GM15510 (cell line): ENCODE measurements around the gene SPAG4.

Source experiments
- POLR2A ChIP-seq: IDR thresholded peaks from 3 replicates; pipeline ENCODE4 v1.6.1; 2011; ENCODE audit warnings: borderline replicate concordance; ENCODE audit not compliant: insufficient read length; ENCODE audit errors: extremely low read depth

SPAG4 gene

DNA sequence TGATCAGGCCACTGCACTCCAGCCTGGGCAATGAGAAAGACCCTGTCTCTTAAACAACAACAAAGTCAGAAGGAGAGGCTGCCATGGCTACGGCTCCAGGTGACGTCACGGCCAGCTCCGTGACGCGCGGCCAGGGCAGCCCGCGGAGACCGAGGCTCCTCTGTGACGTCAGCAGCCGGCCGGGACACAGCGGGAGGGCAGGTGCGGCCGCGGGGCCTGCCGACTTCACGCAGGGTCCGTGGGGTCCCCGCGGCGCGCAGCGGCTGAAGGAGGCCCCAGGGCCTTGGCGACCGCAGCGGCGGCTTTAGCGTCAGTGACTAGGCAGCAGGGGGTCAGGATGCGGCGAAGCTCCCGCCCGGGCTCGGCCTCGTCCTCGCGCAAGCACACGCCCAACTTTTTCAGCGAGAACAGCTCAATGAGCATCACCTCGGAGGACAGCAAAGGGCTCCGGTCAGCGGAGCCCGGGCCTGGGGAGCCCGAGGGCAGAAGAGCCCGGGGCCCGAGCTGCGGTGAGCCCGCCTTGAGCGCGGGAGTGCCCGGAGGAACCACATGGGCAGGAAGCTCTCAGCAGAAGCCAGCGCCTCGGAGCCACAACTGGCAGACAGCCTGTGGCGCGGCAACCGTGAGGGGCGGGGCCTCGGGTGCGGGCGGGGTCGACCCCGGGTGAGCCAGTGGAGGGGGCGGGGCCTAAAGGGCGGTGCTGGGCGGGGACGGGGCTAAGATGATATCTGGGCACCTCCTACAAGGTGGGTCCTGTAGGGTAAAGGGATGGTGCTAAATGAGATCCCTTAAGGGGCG is at the start of gene SPAG4:
Gene SPAG4, plus strand, starts transcription at position 163 of the 798 bp plus-strand sequence. Its CDS starts 175 bp downstream, at position 338.
- peak; percentile 77 for TF ChIP-seq POLR2A

- TF ChIP-seq POLR2A, result no peak
Measured at GRCh38 chr20:35568645-35569044, 47.0 kb upstream of the SPAG4 start.

GRCh38 chr20:35571555-35571954 is 44.1 kb upstream of the SPAG4 start:
- TF ChIP-seq POLR2A, result no peak

- no peak for TF ChIP-seq POLR2A
Measured at GRCh38 chr20:35572838-35573237, 42.8 kb upstream of the SPAG4 start.

- no peak for TF ChIP-seq POLR2A
Measured at GRCh38 chr20:35575958-35576357, 39.7 kb upstream of the SPAG4 start.

GRCh38 chr20:35576816-35577215 is 38.8 kb upstream of the SPAG4 start:
- TF ChIP-seq POLR2A, result no peak

- no peak for TF ChIP-seq POLR2A
Measured at GRCh38 chr20:35578469-35578868, 37.2 kb upstream of the SPAG4 start.

GRCh38 chr20:35579196-35579595 is 36.4 kb upstream of the SPAG4 start:
- TF ChIP-seq POLR2A, result no peak

- no peak for TF ChIP-seq POLR2A
Measured at GRCh38 chr20:35582131-35582530, 33.5 kb upstream of the SPAG4 start.

DNA sequence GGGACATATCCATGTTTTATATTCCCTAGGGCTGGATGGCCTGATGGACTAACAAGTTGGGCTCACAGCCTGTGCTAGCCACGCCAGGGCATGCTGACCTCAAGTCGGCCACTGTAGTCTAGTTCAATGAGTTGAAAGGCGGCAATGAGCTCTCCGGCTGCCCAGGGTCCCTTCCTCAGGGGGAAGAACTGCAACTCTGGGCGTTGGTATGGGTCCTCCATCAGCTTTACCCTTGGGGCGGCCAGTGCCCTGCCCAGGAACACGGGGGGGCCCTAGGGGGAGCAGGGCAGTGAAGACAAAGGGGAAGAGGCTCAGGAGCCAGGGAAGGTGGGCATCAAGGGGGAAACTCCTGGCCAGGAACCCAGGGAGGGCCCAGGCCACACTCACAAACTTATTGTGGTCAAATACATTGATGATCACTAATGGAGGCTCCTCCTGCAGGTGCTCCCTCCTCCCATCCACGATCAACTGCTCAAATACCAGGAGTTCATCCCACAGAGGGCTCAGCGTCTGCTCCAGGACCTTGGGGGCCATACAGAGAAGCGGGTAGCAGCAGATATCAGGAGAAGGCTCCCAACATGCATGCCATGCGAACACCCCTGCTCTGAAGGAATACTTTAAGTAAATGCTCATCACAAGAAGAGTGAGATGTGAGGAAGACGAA is 32.8 kb upstream of the SPAG4 start:
- TF ChIP-seq POLR2A, result no peak

DNA sequence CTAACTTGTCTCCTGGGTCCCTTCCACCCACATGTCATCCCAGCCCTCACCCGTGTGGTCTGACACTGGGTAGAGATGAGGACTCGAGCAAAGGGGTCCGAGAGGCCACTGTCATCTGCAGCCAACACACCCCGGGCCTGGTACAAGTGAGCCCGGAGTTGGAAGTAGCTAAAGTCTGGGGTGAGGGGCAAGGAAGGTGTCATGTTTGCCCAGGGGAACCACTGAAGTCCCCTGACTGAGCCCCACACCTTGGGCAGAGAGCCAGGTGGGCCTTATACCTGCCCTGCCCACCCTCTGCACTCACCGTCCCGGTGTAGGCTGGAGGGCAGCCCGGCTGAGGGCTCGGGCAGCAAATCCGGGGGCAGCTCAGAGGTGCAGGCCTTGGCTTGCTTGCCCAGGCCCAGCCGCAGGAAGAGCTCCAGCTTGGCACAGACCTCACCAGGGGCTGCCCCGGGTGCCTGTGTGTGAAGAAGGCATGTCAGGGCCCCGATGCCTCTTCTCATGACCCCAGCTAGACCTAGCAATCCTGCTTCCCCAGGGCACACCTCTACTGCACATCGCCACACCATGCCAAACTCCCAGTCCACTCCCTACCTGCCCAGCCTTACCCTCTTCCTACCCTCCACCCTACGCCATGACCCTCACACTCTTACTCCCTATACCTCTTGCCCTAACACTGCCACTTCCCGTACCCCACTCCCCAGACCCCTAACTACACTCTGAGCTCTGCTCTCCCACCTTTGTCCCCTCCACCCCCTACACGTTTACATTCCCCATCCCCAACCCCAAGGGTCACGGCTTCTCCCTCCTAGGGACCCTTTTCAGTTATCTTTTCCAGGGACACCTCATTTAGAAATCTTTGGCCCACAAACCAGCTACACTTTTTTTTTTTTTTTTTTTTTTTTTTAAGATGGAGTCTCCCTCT is 31.7 kb upstream of the SPAG4 start:
- TF ChIP-seq POLR2A, result no peak

- no peak for TF ChIP-seq POLR2A
Measured at GRCh38 chr20:35586751-35587425, 28.7 kb upstream of the SPAG4 start.

DNA sequence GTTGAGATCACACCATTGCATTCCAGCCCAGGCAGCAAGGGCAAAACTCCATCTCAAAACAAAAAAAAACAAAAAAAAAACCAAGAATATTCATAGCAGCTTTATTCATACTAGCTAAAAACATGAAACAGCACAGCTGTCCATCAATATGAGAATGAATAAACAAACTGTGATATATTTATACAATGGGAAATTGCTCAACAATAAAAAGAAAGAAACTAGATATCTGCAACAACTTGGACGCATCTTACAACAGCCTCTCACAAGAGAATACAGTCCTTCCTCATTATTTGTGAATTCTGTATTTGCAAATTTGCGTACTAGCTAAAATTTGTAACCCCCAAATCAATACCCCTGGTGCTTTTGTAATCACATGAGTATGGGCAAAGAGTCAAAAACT is 28.2 kb upstream of the SPAG4 start:
- TF ChIP-seq POLR2A, result no peak

GRCh38 chr20:35588397-35588796 is 27.2 kb upstream of the SPAG4 start:
- no peak for TF ChIP-seq POLR2A

DNA sequence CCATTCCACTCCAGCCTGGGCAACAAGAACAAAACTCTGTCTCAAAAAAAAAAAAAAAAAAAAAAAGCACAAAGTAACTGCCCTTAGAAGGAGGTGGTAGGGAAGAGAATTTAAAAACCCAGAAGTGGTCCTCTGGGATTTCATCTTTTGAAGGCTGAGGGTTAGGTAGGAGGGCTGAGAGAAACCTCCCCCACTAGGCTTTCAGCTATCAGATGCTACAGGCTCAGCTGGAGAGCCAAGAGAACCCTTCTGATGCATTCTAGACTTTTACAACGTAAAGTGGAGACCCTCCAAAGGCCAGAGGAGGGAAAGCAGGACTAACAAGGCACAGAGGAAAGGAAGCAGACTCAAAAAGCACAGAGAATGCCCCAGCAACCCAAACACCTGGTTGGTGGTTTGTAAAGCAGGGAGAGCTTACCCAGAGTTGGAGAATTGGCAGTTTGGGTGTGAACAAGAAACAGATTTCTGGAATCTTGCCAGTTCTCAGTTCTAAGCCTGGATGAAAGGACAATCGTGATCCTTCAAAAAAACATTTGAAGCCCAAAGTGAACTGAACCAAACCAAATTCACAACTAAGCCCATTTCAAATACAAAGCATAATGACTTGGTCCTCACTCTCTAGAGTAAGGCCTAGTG is 23.2 kb upstream of the SPAG4 start:
- no peak for TF ChIP-seq POLR2A

- no peak for TF ChIP-seq POLR2A
Measured at GRCh38 chr20:35595456-35595855, 20.2 kb upstream of the SPAG4 start.
